ENCODE measurements around the gene SLC7A11.

The SLC7A11 gene

GRCh38 chr4:138259824-138260223 is 17.7 kb upstream of the SLC7A11 start:
- in situ Hi-C loops (cut with HindIII; ENCODE audit: low sequenced_read_pairs) = no loop called here
- H3K4me3 ChIP-seq (ENCODE audit: low read depth, low read length) = no peak overlapping the region
- peak; percentile 54 for DNase-seq (ENCODE audit: low read depth, low spot score)
- TF ChIP-seq CTCF (IDR thresholded peaks at IDR 0.05; ENCODE audit: low read depth, low read length) = no peak

GRCh38 chr4:138259271-138259670 is 17.1 kb upstream of the SLC7A11 start:
- in situ Hi-C loops (cut with HindIII; ENCODE audit: low sequenced_read_pairs) = no loop called here
- no peak for TF ChIP-seq CTCF (IDR thresholded peaks at IDR 0.05; ENCODE audit: low read depth, low read length)
- H3K4me3 ChIP-seq (ENCODE audit: low read depth, low read length) = no peak overlapping the region
- no peak for DNase-seq (ENCODE audit: low read depth, low spot score)

- no peak for DNase-seq (ENCODE audit: low read depth, low spot score)
- no peak overlapping the region for H3K4me3 ChIP-seq (ENCODE audit: low read depth, low read length)
- in situ Hi-C loops (cut with HindIII; ENCODE audit: low sequenced_read_pairs) = no loop called here
- no peak for TF ChIP-seq CTCF (IDR thresholded peaks at IDR 0.05; ENCODE audit: low read depth, low read length)
These were observed 14.5 kb upstream of the SLC7A11 start for GRCh38 chr4:138256608-138257007.

GRCh38 chr4:138255917-138256597 is 13.9 kb upstream of the SLC7A11 start:
- TF ChIP-seq CTCF (IDR thresholded peaks at IDR 0.05; ENCODE audit: low read depth, low read length) = no peak
- no peak for DNase-seq (ENCODE audit: low read depth, low spot score)
- in situ Hi-C loops (cut with HindIII; ENCODE audit: low sequenced_read_pairs) = no loop called here
- H3K4me3 ChIP-seq (ENCODE audit: low read depth, low read length) = no peak overlapping the region

- no peak for DNase-seq (ENCODE audit: low read depth, low spot score)
- no peak overlapping the region for H3K4me3 ChIP-seq (ENCODE audit: low read depth, low read length)
- no peak for TF ChIP-seq CTCF (IDR thresholded peaks at IDR 0.05; ENCODE audit: low read depth, low read length)
- in situ Hi-C loops (cut with HindIII; ENCODE audit: low sequenced_read_pairs) = no loop called here
These were observed 10.4 kb upstream of the SLC7A11 start for GRCh38 chr4:138252551-138252950.

GRCh38 chr4:138251938-138252337 is 9.8 kb upstream of the SLC7A11 start:
- in situ Hi-C loops (cut with HindIII; ENCODE audit: low sequenced_read_pairs) = no loop called here
- H3K4me3 ChIP-seq (ENCODE audit: low read depth, low read length) = no peak overlapping the region
- DNase-seq (ENCODE audit: low read depth, low spot score) = no peak
- no peak for TF ChIP-seq CTCF (IDR thresholded peaks at IDR 0.05; ENCODE audit: low read depth, low read length)
